Sigmoid colon (tissue), 7 donors: ENCODE measurements around the gene GPBP1. TPM values are rescaled to one million over a fixed set of nuclear protein-coding genes. Genes with fewer than 3 reads are reported as not detected.

Source experiments
- DNase-seq: peaks from one replicate; pipeline ENCODE4 v3.0.0-alpha.2; 2019
- H3K27ac ChIP-seq, 4 donors: fragments of 200-600 bp; sonication (generic); one replicate each; pipeline ENCODE4 v1.5.1; 2016 to 2019; ENCODE audit warnings: mild to moderate bottlenecking in 1 of 4
- H3K27me3 ChIP-seq, 3 donors: fragments of 200-600 bp; sonication (generic); one replicate each; pipeline ENCODE4 v1.5.1; 2019; ENCODE audit warnings: mild to moderate bottlenecking in 1 of 3
- H3K36me3 ChIP-seq, 4 donors: fragments of 200-600 bp; sonication (generic); one replicate each; pipeline ENCODE4 v1.5.1; 2016 to 2019
- H3K4me1 ChIP-seq, 4 donors: fragments of 200-600 bp; sonication (generic); one replicate each; pipeline ENCODE4 v1.5.1; 2017 to 2019
- H3K4me3 ChIP-seq, 4 donors: fragments of 200-600 bp; sonication (generic); one replicate each; pipeline ENCODE4 v1.5.1; 2017 to 2019; ENCODE audit warnings: mild to moderate bottlenecking in 2 of 4, moderate library complexity in 1 of 4
- H3K9me3 ChIP-seq, 4 donors: fragments of 200-600 bp in 3 of 4; sonication (generic) in 3 of 4; one replicate each; pipeline versions ENCODE4 v1.5.1 to v1.6.1; 2013 to 2019
- CTCF ChIP-seq, 4 experiments: fragments of 450-650 bp in 3 of 4; fragments of 200-600 bp in 1 of 4; IDR thresholded peaks; one replicate each; pipeline ENCODE4 v1.5.1; 2016 to 2019; ENCODE audit warnings: antibody characterized with exemption in 4 of 4, mild to moderate bottlenecking in 3 of 4, moderate library complexity in 2 of 4
- EP300 ChIP-seq, 4 donors: sonication (generic); formaldehyde crosslinking; IDR thresholded peaks; one replicate each; pipeline ENCODE4 v1.6.1; 2017; ENCODE audit warnings: antibody characterized with exemption in 4 of 4
- POLR2A ChIP-seq, 2 donors: fragments of 450-650 bp; IDR thresholded peaks; one replicate each; pipeline ENCODE4 v1.6.1; 2016; ENCODE audit warnings: antibody characterized with exemption in 2 of 2, mild to moderate bottlenecking in 2 of 2, moderate library complexity in 2 of 2
- POLR2AphosphoS5 ChIP-seq, 4 donors: sonication (generic); formaldehyde crosslinking; IDR thresholded peaks; one replicate each; pipeline ENCODE4 v1.6.1; 2017; ENCODE audit warnings: antibody characterized with exemption in 4 of 4
- WGBS, 2 donors: extraction: QIAGEN DNeasy Blood & Tissue Kit; methylation state at CpG; one replicate each; pipeline ENCODE4 v1.1.7; 2013; 5-methylcytosine and 5-hydroxymethylcytosine counted together
- intact Hi-C: fragments of 100-400 bp; cut with DNase I; formaldehyde crosslinking; loops from one replicate; pipeline ENCODE4 v1.15.1; 2023
- polyA plus RNA-seq, 3 donors: library from polyadenylated mRNA; stranded (reverse); fragments of 200-250 nt; gene quantifications; one replicate each; pipeline ENCODE4 v1.2.3, GENCODE V29; 2013
- total RNA-seq, 4 donors: library from RNA; depleted of rRNA; stranded (reverse); fragments of >200 nt; gene quantifications; one replicate each; pipeline ENCODE4 v1.1.0, GENCODE V29; 2016
- donor health status: healthy with polysubstance abuse.
- donor health status: Bipolar disorder and iron deficiency.
- donor health status: healthy.

GPBP1 gene
- total and polyA plus RNA-seq, 7 donors, result 32.4 to 69.2 (median 52.3) TPM

DNA sequence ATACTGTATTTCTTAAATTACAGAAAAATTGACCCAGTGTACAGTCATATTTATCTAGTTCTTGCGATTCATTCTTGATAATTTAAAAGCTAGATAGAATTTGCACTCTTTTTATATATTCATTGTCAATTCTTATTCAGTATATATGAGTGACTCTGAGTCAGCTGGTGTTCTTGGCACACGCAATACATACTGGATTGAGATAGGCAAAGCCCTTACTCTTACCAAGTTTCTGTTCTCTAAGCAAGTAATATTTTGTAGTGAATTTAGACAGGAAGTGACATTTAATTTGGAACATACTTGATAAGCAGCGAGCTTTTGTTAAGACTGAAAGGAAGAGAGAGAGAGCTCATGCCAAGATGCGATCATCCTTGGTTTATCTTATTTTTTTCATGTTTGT lies 57.7 kb downstream of the GPBP1 start:
- H3K27ac ChIP-seq, result no peak overlapping the region
- no peak overlapping the region for H3K4me3 ChIP-seq
- intact Hi-C loops, result no loop called here
- H3K27me3 ChIP-seq, result no peaks in the 10 kb centered on the region
- no peaks in the 10 kb centered on the region for H3K9me3 ChIP-seq
- H3K36me3 ChIP-seq, result peaks cover 5 to 34% (median 9%) of the 10 kb centered on the region in 4 donors
- 89 to 93% methylated on average over 4 of the region's 4 CpGs for WGBS, 2 donors
- no peaks in the 10 kb centered on the region for H3K4me1 ChIP-seq
- no peak for DNase-seq
- TF ChIP-seq POLR2A (IDR thresholded peaks at IDR 0.05) (no peak), CTCF (IDR thresholded peaks at IDR 0.05) (no peak), EP300 (IDR thresholded peaks at IDR 0.05) (no peak), POLR2AphosphoS5 (IDR thresholded peaks at IDR 0.05) (no peak)

GRCh38 chr5:57232293-57233033 lies 58.6 kb downstream of the GPBP1 start:
- peaks cover 5 to 35% (median 9%) of the 10 kb centered on the region in 4 donors for H3K36me3 ChIP-seq
- 55 to 81% methylated on average over 6 of the region's 6 CpGs for WGBS, 2 donors
- no peaks in the 10 kb centered on the region for H3K27me3 ChIP-seq
- no peak for DNase-seq
- intact Hi-C loops, result no loop called here
- no peak overlapping the region for H3K27ac ChIP-seq
- H3K4me1 ChIP-seq, result no peaks in the 10 kb centered on the region
- H3K4me3 ChIP-seq, result no peak overlapping the region
- TF ChIP-seq CTCF (IDR thresholded peaks at IDR 0.05) (no peak), EP300 (IDR thresholded peaks at IDR 0.05) (no peak), POLR2AphosphoS5 (IDR thresholded peaks at IDR 0.05) (no peak), POLR2A (IDR thresholded peaks at IDR 0.05) (no peak)
- no peaks in the 10 kb centered on the region for H3K9me3 ChIP-seq

DNA sequence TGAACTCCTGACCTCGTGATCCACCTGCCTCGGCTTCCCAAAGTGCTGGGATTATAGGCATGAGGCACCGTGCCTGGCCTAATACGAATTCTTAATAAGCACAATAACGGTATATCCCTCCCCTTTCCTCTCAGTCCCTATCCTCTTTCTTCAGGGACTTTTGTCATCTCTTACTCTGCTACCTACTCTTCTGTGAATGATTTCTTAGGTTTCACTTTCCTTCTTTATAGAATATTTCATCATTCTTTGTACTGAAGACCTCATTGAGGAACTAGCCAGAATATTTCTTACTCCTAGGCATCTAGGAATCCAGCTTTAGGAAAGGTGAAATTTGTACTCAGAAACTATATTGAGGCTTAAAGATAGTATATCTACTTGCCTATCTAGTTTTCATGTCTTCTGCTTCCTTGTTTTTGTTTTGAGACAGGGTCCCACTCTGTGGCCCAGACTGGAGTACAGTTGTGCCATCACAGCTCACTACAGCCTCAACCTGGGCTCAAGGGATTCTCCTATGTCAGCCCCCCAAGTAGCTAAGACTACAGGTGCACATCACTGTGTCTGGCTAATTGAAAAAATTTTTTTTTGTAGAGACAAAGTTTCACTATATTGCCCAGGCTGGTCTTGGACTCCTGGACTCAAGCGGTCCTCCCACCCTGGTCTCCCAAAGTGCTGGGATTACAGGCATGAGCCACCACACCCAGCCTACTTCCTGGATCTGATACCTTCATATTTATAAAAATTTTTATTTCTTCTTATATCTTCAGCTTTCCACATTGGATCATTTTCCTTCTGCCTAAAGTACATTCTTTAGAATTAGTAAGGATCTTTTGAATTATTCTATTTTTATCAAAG lies 69.7 kb downstream of the GPBP1 start:
- intact Hi-C loops, result no loop called here
- Histone ChIP-seq H3K36me3 (peaks cover 0 to 27% (median 9%) of the 10 kb centered on the region in 4 donors), H3K27ac (no peak overlapping the region), H3K27me3 (no peaks in the 10 kb centered on the region), H3K9me3 (no peaks in the 10 kb centered on the region), H3K4me3 (no peak overlapping the region), H3K4me1 (no peaks in the 10 kb centered on the region)
- 90 to 91% methylated on average over 6 of the region's 6 CpGs for WGBS, 2 donors
- no peak for DNase-seq
- TF ChIP-seq POLR2AphosphoS5 (IDR thresholded peaks at IDR 0.05) (no peak), CTCF (IDR thresholded peaks at IDR 0.05) (no peak), EP300 (IDR thresholded peaks at IDR 0.05) (no peak), POLR2A (IDR thresholded peaks at IDR 0.05) (no peak)

DNA sequence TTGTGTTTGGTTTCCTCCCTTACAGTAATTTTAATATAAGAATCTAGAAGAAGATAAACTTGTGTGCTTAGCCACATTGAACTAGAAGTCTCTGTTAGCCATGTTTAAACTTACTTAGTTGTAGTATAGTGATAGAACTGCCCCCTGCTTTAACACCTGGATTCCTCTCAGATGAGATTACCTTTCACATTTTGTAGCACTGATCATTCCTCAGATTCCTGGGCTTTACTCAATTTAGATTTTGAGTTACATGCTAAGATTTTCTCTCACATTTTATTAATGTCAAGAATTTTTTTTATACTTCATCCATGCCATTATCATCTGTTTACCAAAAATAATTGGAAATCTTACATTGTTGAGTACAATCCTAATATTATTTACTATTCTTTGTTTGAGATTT lies 70.5 kb downstream of the GPBP1 start:
- H3K9me3 ChIP-seq, result no peaks in the 10 kb centered on the region

More for the DNA sequence above, 70.5 kb downstream of the GPBP1 start:
- no peaks in the 10 kb centered on the region for H3K4me1 ChIP-seq
- TF ChIP-seq POLR2AphosphoS5 (IDR thresholded peaks at IDR 0.05) (no peak), EP300 (IDR thresholded peaks at IDR 0.05) (no peak), POLR2A (IDR thresholded peaks at IDR 0.05) (no peak), CTCF (IDR thresholded peaks at IDR 0.05) (no peak)
- DNase-seq, result no peak
- no peak overlapping the region for H3K27ac ChIP-seq
- no peaks in the 10 kb centered on the region for H3K27me3 ChIP-seq
- intact Hi-C loops, result no loop called here
- H3K36me3 ChIP-seq, result peaks cover 4 to 32% (median 9%) of the 10 kb centered on the region in 4 donors
- H3K4me3 ChIP-seq, result no peak overlapping the region
